WTC11 (cell line): ENCODE results near the gene C18orf32.

Experiments used
- CTCF ChIP-seq: fragments of 200-600 bp; IDR thresholded peaks from 2 replicates; pipeline ENCODE4 v1.8.0; 2022; ENCODE audit warnings: antibody characterized with exemption
- ESRRA ChIP-seq: sonication (generic); formaldehyde crosslinking; IDR thresholded peaks from 2 replicates; pipeline ENCODE4 v1.8.1; 2022; ENCODE audit warnings: mild to moderate bottlenecking, missing genetic modification reagents, borderline replicate concordance
- FOXP4 ChIP-seq: sonication (generic); formaldehyde crosslinking; IDR thresholded peaks from 2 replicates; pipeline ENCODE4 v1.8.0; 2022; ENCODE audit warnings: mild to moderate bottlenecking, missing genetic modification reagents
- GRHL2 ChIP-seq: fragments of 250-450 bp; sonication (Bioruptor Pico); IDR thresholded peaks from 2 replicates; pipeline ENCODE4 v1.8.0; 2022; ENCODE audit warnings: mild to moderate bottlenecking, moderate library complexity; ENCODE audit not compliant: insufficient replicate concordance, severe bottlenecking
- IRF1 ChIP-seq: sonication (generic); formaldehyde crosslinking; IDR thresholded peaks from 2 replicates; pipeline ENCODE4 v1.8.0; 2023; ENCODE audit warnings: missing genetic modification reagents
- KAT7 ChIP-seq: sonication (generic); formaldehyde crosslinking; IDR thresholded peaks from 2 replicates; pipeline ENCODE4 v1.8.1; 2023; ENCODE audit warnings: missing genetic modification reagents, mild to moderate bottlenecking, borderline replicate concordance
- SP1 ChIP-seq: sonication (generic); formaldehyde crosslinking; conservative IDR thresholded peaks from 2 replicates; pipeline ENCODE4 v1.8.1; 2022; ENCODE audit warnings: missing genetic modification reagents
- TEAD4 ChIP-seq: sonication (generic); formaldehyde crosslinking; IDR thresholded peaks from 2 replicates; pipeline ENCODE4 v1.8.0; 2022; ENCODE audit warnings: mild to moderate bottlenecking, missing genetic modification reagents
- ZNF138 ChIP-seq: sonication (generic); formaldehyde crosslinking; conservative IDR thresholded peaks from 2 replicates; pipeline ENCODE4 v1.8.1; 2022; ENCODE audit warnings: mild to moderate bottlenecking, moderate library complexity, missing genetic modification reagents

DNA sequence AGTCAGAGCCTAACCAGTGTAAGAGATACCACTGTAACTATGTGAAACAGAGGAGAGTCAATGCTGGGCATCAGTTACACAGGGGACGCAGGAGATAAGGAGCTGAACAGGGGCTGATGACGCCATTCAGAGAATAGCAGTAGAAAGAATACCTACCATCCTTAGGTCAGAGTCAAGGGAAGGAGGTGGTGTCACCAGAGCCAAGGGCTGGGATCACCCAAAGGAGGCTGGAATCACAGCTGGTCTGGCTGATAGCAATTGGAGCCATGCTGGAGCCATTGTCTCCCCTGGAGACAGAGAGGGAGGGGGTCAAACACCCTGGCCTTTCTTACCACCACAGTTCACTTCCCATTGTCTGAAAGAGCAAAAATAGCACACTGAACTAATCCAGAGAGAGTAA lies 37.3 kb upstream of the C18orf32 start:
- TF ChIP-seq CTCF (no peak), ZNF138 (CRISPR knock-in tag) (no peak), IRF1 (CRISPR knock-in tag) (no peak), SP1 (CRISPR knock-in tag) (no peak), FOXP4 (CRISPR knock-in tag) (no peak), ESRRA (CRISPR knock-in tag) (no peak), TEAD4 (CRISPR knock-in tag) (no peak), GRHL2 (CRISPR knock-in tag) (no peak), KAT7 (CRISPR knock-in tag) (no peak)
